PC-3 (cell line): ENCODE results near the gene ZCCHC4. TPM values are rescaled to one million over a fixed set of nuclear protein-coding genes. Genes with fewer than 3 reads are reported as not detected.

ENCODE experiments used
- ATAC-seq: fragments of 200-7000 bp; cut with Tn5 transposase; 2 replicates; pipeline ENCODE4 v1.9.1; 2020; ENCODE audit warnings: mild to moderate bottlenecking, moderate library complexity
- BruUV-seq: library from RNA; stranded (reverse); fragments of 400-500 nt; replicated peaks from 2 replicates; lab custom pipeline; 2021; lab: Mats Ljungman, UMichigan
- CTCF ChIA-PET: fragments of 300-600 bp; sonication (Branson Sonifier 250); formaldehyde crosslinking; loops from one replicate; lab custom pipeline; 2022; ENCODE audit warnings: antibody characterized with exemption; lab: Charles Lee
- POLR2A ChIA-PET: fragments of 300-600 bp; sonication (Branson Sonifier 250); formaldehyde crosslinking; loops from one replicate; lab custom pipeline; 2022; ENCODE audit warnings: antibody characterized with exemption; ENCODE audit not compliant: unreplicated experiment; lab: Charles Lee
- DNase-seq: peaks from one replicate; pipeline ENCODE4 v3.0.0-alpha.2; 2015
- H2AFZ ChIP-seq: fragments of 300-600 bp; sonication (generic); 2 replicates; pipeline ENCODE4 v1.6.0; 2016; ENCODE audit warnings: antibody characterized with exemption, low read length
- H3F3A ChIP-seq: fragments of 300-600 bp; sonication (generic); one replicate; pipeline ENCODE4 v1.6.0; 2017; ENCODE audit warnings: antibody characterized with exemption, low read length, control low read depth, mild to moderate bottlenecking; ENCODE audit not compliant: unreplicated experiment
- H3K27ac ChIP-seq: fragments of 300-600 bp; sonication (generic); 2 replicates; pipeline ENCODE4 v1.5.1; 2016; ENCODE audit warnings: mild to moderate bottlenecking, low read length
- H3K27me3 ChIP-seq: fragments of 300-600 bp; sonication (generic); 2 replicates; pipeline ENCODE4 v1.6.1; 2016; ENCODE audit warnings: low read length, mixed read lengths
- H3K36me3 ChIP-seq: fragments of 300-600 bp; sonication (generic); 2 replicates; pipeline ENCODE4 v1.6.1; 2016; ENCODE audit warnings: low read depth, mixed run types, low read length, mixed read lengths
- H3K4me1 ChIP-seq: fragments of 300-600 bp; sonication (generic); 2 replicates; pipeline ENCODE4 v1.5.1; 2016; ENCODE audit warnings: low read length; ENCODE audit not compliant: insufficient read depth
- H3K4me2 ChIP-seq: fragments of 300-600 bp; sonication (generic); 2 replicates; pipeline ENCODE4 v1.6.0; 2016; ENCODE audit warnings: low read length
- H3K4me3 ChIP-seq: fragments of 300-600 bp; sonication (generic); 2 replicates; pipeline ENCODE4 v1.5.1; 2016; ENCODE audit warnings: mild to moderate bottlenecking, low read length, mixed read lengths
- H3K79me2 ChIP-seq: fragments of 300-600 bp; sonication (generic); 2 replicates; pipeline ENCODE4 v1.6.1; 2017; ENCODE audit warnings: low read length, mixed read lengths
- H3K9ac ChIP-seq: fragments of 300-600 bp; sonication (generic); 2 replicates; pipeline ENCODE4 v1.6.0; 2016; ENCODE audit warnings: mild to moderate bottlenecking, low read length
- H3K9me2 ChIP-seq: fragments of 300-600 bp; sonication (generic); replicated peaks from 2 replicates; pipeline ENCODE4 v1.6.1; 2016; ENCODE audit warnings: mixed run types, low read length, mixed read lengths
- H3K9me3 ChIP-seq: fragments of 300-600 bp; sonication (generic); 2 replicates; pipeline ENCODE4 v1.6.1; 2016; ENCODE audit warnings: low read length, mixed read lengths
- H4K20me1 ChIP-seq: fragments of 300-600 bp; sonication (generic); 2 replicates; pipeline ENCODE4 v1.6.1; 2016; ENCODE audit warnings: low read length, mixed read lengths
- CTCF ChIP-seq: fragments of 300-600 bp; sonication (generic); conservative IDR thresholded peaks from 2 replicates; pipeline ENCODE4 v1.5.1; 2017; ENCODE audit warnings: antibody characterized with exemption, low read depth, mild to moderate bottlenecking, low read length
- EZH2 ChIP-seq: fragments of 300-600 bp; sonication (generic); IDR thresholded peaks from one replicate; pipeline ENCODE4 v1.6.1; 2017; ENCODE audit warnings: antibody characterized with exemption, mild to moderate bottlenecking, low read length; ENCODE audit not compliant: unreplicated experiment
- EZH2phosphoT487 ChIP-seq: fragments of 300-600 bp; sonication (generic); IDR thresholded peaks from 2 replicates; pipeline ENCODE4 v1.6.1; 2018; ENCODE audit warnings: mild to moderate bottlenecking, antibody characterized with exemption, low read length, borderline replicate concordance
- intact Hi-C: fragments of 100-400 bp; cut with micrococcal nuclease; formaldehyde crosslinking; loops from 2 replicates; pipeline ENCODE4 v1.9.0; 2023
- total RNA-seq: library from RNA; depleted of rRNA; stranded (reverse); fragments of >200 nt; gene quantifications from 2 replicates; pipeline ENCODE4 v1.2.3, GENCODE V29; 2014

ZCCHC4 gene
- total RNA-seq, 1 experiment from 2014 or later: 6.8 TPM

GRCh38 chr4:25406081-25406692 is 93.6 kb downstream of the ZCCHC4 start:
- Histone ChIP-seq H3K9me3 (no peaks in the 10 kb centered on the region), H3K27me3 (no peaks in the 10 kb centered on the region), H3K36me3 (peaks cover 25% of the 10 kb centered on the region), H3K79me2 (no peaks in the 10 kb centered on the region), H4K20me1 (no peaks in the 10 kb centered on the region), H3K4me1 (peaks cover 6% of the 10 kb centered on the region), H3F3A (no peaks in the 10 kb centered on the region), H3K9me2 (no peaks in the 10 kb centered on the region), H3K9ac (no peak overlapping the region), H3K27ac (no peak overlapping the region), H2AFZ (no peak overlapping the region), H3K4me2 (no peak overlapping the region), H3K4me3 (no peak overlapping the region)
- intact Hi-C loops: no loop called here
- TF ChIP-seq EZH2phosphoT487 (no peak), EZH2 (no peak), CTCF (no peak)
- CTCF ChIA-PET: no interaction called here
- ATAC-seq (no peak), DNase-seq (no peak)
- POLR2A ChIA-PET: no interaction called here
- BruUV-seq: no TSS peak

- Histone ChIP-seq H3K4me2 (no peak overlapping the region), H3K9ac (no peak overlapping the region), H3K27me3 (no peaks in the 10 kb centered on the region), H4K20me1 (no peaks in the 10 kb centered on the region), H2AFZ (no peak overlapping the region), H3K9me3 (no peaks in the 10 kb centered on the region), H3F3A (no peaks in the 10 kb centered on the region), H3K4me1 (no peaks in the 10 kb centered on the region), H3K36me3 (peaks cover 16% of the 10 kb centered on the region; the same call in 1 of the 2 replicates), H3K27ac (no peak overlapping the region), H3K4me3 (no peak overlapping the region), H3K79me2 (no peaks in the 10 kb centered on the region), H3K9me2 (no peaks in the 10 kb centered on the region)
- TF ChIP-seq EZH2 (no peak), EZH2phosphoT487 (no peak), CTCF (no peak)
- POLR2A ChIA-PET: no interaction called here
- CTCF ChIA-PET: no interaction called here
- no peak for ATAC-seq
- no peak for DNase-seq
- BruUV-seq: no TSS peak
- intact Hi-C loops: no loop called here
These were observed 98.4 kb downstream of the ZCCHC4 start for GRCh38 chr4:25410820-25411529.

- Histone ChIP-seq H3K79me2 (no peaks in the 10 kb centered on the region), H3K4me1 (no peaks in the 10 kb centered on the region), H3K27ac (no peak overlapping the region), H3K27me3 (no peaks in the 10 kb centered on the region), H3F3A (no peaks in the 10 kb centered on the region), H3K9me3 (no peaks in the 10 kb centered on the region), H3K4me3 (no peak overlapping the region), H4K20me1 (no peaks in the 10 kb centered on the region), H3K9ac (no peak overlapping the region), H3K36me3 (peaks cover 13% of the 10 kb centered on the region), H3K9me2 (no peaks in the 10 kb centered on the region), H3K4me2 (no peak overlapping the region), H2AFZ (no peak overlapping the region)
- ChIA-PET POLR2A (no interaction called here), CTCF (no interaction called here)
- DNase-seq (no peak), ATAC-seq (no peak)
- TF ChIP-seq EZH2phosphoT487 (no peak), CTCF (no peak), EZH2 (no peak)
- intact Hi-C loops: no loop called here
- no TSS peak for BruUV-seq
These were observed 100.7 kb downstream of the ZCCHC4 start for GRCh38 chr4:25413261-25413660.
